ENCODE measurements around the gene USP20.

Gene USP20

GRCh38 chr9:129860653-129861446 lies 25.6 kb downstream of the USP20 start:
- ChIA-PET CTCF (no interaction called here), POLR2A (no interaction called here)
- TF ChIP-seq ZNF384 (IDR thresholded peaks at IDR 0.05) (no peak), ARNT (IDR thresholded peaks at IDR 0.05) (no peak)

DNA sequence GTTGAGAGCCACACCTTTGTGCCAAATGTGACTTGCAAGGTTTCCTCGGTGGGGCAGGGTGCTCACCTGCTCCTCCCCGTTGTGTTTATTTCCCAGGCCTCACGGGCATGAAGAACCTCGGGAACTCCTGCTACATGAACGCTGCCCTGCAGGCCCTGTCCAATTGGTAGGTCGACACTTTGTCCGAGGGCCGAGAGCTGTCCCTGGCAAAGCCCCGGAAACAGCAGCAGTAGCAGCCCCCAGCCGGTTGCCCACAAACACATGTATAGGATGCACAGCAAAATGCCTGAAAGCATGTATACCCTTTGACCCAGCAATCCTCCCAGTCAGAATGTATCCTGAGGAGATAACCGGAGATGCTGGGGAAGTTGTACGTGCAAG lies 26.2 kb downstream of the USP20 start:
- CTCF ChIA-PET, result no interaction called here
- DNase-seq (ENCODE audit: extremely low spot score), result no peak
- TF ChIP-seq FOXA1 (IDR thresholded peaks at IDR 0.05), result no peak
- no peak for TF ChIP-seq ARNT (IDR thresholded peaks at IDR 0.05)
- no peak for TF ChIP-seq L3MBTL2 (conservative IDR thresholded peaks at IDR 0.05)
- no peak for TF ChIP-seq ELF4 (IDR thresholded peaks at IDR 0.05)
- no peak for TF ChIP-seq TARDBP (IDR thresholded peaks at IDR 0.05)
- no peak for TF ChIP-seq BHLHE40 (IDR thresholded peaks at IDR 0.05; ENCODE audit: borderline replicate concordance)
- TF ChIP-seq SUZ12 (IDR thresholded peaks at IDR 0.05), result no peak
- TF ChIP-seq CTBP1 (IDR thresholded peaks at IDR 0.05; ENCODE audit: borderline replicate concordance), result no peak
- POLR2A ChIA-PET, result no interaction called here

More at GRCh38 chr9:129860653-129861446, 25.6 kb downstream of the USP20 start:
- DNase-seq (ENCODE audit: extremely low spot score), result no peak

DNA sequence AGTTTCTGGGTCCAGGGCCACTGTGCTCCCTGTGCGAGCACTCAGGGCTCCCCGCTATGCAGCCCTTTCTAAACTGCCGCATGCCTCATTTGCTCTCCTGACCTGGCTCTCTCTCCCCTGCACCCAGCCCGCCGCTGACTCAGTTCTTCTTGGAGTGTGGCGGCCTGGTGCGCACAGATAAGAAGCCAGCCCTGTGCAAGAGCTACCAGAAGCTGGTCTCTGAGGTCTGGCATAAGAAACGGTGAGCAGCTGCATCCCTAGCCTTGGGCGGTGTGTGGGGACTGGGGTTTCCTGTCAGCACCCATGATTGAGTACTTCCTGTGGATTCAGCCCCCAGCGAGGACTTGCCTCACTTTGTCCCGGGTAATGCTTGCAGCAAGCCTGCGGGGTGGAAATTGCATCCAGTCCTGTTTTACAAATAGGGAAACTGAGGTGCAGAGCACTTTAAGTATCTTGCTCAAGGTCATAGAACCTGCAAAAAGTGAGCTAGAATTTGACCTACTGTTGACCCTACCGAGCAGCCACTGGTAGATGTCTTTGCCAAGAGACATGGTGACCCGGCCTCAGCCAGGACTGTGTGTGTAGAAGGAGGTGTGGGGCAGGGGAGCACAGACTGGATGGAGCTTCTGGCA lies 27.9 kb downstream of the USP20 start:
- POLR2A ChIA-PET, result no interaction called here
- CTCF ChIA-PET, result interaction anchor here (0.7 kb wide), 1 partner anchor 12 kb away, joined by 4 read pairs; no protein-coding TSS in a partner anchor
- DNase-seq (ENCODE audit: extremely low spot score), result no peak
- TF ChIP-seq FOXM1 (IDR thresholded peaks at IDR 0.05; ENCODE audit: borderline replicate concordance), result no peak
- no peak for TF ChIP-seq HDGF (IDR thresholded peaks at IDR 0.05; ENCODE audit: borderline replicate concordance)

DNA sequence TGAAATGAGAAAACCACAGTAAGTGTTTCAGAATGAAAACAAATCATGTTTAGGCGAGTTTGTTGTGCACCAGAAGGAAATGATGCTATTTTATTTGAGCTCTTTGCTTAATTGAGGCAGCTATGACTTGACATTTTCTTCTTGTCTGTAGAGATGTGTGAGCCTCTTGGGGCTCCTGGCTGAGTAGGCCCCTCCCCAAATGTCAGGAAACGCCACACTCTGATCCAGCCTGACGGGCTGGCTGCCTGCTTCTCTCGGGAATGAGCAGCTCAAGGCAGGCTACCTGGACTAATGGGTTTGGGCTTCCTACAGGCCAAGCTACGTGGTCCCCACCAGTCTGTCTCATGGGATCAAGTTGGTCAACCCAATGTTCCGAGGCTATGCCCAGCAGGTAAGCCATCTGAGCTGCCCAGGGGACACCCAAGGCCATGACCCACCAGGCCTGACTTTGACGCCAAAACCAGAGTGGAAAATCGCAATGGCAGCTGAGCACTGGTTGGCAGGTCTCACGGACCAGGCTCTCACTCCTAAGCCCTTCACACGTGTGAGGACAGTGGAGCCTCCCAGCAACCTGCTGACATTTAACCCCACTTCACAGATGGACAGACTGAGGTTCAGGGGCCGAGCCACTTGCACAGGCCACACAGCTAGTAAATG lies 29.9 kb downstream of the USP20 start:
- DNase-seq (ENCODE audit: extremely low spot score), result no peak
- TF ChIP-seq TARDBP (IDR thresholded peaks at IDR 0.05) (no peak), SUZ12 (IDR thresholded peaks at IDR 0.05) (no peak), SP1 (IDR thresholded peaks at IDR 0.05) (no peak)
- ChIA-PET POLR2A (no interaction called here), CTCF (no interaction called here)

GRCh38 chr9:129865668-129866320 lies 30.5 kb downstream of the USP20 start:
- DNase-seq (ENCODE audit: extremely low spot score), result no peak
- ChIA-PET POLR2A (no interaction called here), CTCF (no interaction called here)
- TF ChIP-seq TARDBP (IDR thresholded peaks at IDR 0.05), result no peak
- no peak for TF ChIP-seq L3MBTL2 (conservative IDR thresholded peaks at IDR 0.05)
- TF ChIP-seq BHLHE40 (IDR thresholded peaks at IDR 0.05; ENCODE audit: borderline replicate concordance), result no peak
- TF ChIP-seq CTBP1 (IDR thresholded peaks at IDR 0.05; ENCODE audit: borderline replicate concordance), result no peak
- no peak for TF ChIP-seq ARNT (IDR thresholded peaks at IDR 0.05)
- no peak for TF ChIP-seq ZNF384 (IDR thresholded peaks at IDR 0.05)
- no peak for TF ChIP-seq ELF4 (IDR thresholded peaks at IDR 0.05)
- no peak for TF ChIP-seq SUZ12 (IDR thresholded peaks at IDR 0.05)
- TF ChIP-seq FOXK2 (IDR thresholded peaks at IDR 0.05), result no peak
- no peak for TF ChIP-seq LEF1 (IDR thresholded peaks at IDR 0.05; ENCODE audit: borderline replicate concordance)
- TF ChIP-seq PKNOX1 (IDR thresholded peaks at IDR 0.05), result no peak
- no peak for TF ChIP-seq SP1 (IDR thresholded peaks at IDR 0.05)
- no peak for TF ChIP-seq NFRKB (IDR thresholded peaks at IDR 0.05)
- no peak for TF ChIP-seq FOXM1 (IDR thresholded peaks at IDR 0.05; ENCODE audit: borderline replicate concordance)
- no peak for TF ChIP-seq FOXA1 (IDR thresholded peaks at IDR 0.05)
- TF ChIP-seq HDGF (IDR thresholded peaks at IDR 0.05; ENCODE audit: borderline replicate concordance), result no peak

DNA sequence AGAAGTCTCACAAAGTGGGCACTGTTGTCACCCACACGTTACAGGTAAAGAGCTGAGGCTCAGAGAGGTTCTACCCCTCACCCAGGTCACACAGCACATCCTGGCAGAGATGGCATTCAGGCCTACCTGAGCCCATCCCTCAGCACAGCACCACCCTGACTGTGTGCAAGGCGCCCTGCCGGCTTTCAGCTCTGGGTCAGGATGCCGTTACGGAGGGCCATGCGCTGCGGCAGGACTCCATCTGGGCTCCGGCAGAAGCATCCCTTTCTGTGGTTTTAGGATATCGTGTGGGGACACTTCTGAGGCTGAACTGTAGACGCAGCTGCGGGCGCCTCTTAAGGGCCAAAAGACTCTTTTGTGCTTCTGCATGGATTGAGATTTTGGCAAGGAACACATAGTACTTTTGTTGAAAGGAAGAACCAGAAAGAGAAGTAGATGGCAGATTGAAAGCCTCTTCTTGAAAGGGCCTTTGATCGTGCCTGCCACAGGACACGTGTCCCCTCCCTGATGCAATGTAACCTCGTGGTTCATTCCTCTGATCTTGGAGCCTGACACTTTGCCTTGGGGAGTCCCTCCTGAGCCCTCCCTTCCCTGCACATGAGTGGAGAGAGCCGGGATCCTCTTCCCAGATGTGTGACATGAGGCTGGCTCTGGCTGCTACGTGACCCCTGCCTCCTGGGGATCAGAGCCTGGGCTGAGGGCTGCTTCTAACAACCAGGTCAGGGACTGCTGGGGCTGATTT lies 31.3 kb downstream of the USP20 start:
- ChIA-PET CTCF (no interaction called here), POLR2A (no interaction called here)
- DNase-seq (ENCODE audit: extremely low spot score), result no peak
- no peak for TF ChIP-seq SP1 (IDR thresholded peaks at IDR 0.05)
- no peak for TF ChIP-seq FOXA1 (IDR thresholded peaks at IDR 0.05)
- no peak for TF ChIP-seq ELF4 (IDR thresholded peaks at IDR 0.05)
- TF ChIP-seq CTBP1 (IDR thresholded peaks at IDR 0.05; ENCODE audit: borderline replicate concordance), result no peak
- no peak for TF ChIP-seq NFRKB (IDR thresholded peaks at IDR 0.05)
